IPS-18a (cell line): Measurements from ENCODE around the gene JARID2.

Experiments used
- H3K27ac ChIP-seq: one replicate; pipeline ENCODE4 v1.5.1; 2013; ENCODE audit warnings: low read length
- H3K27me3 ChIP-seq: one replicate; pipeline ENCODE4 v1.6.1; 2013; ENCODE audit warnings: mild to moderate bottlenecking, low read length; ENCODE audit not compliant: control insufficient read depth, insufficient read depth
- H3K36me3 ChIP-seq: one replicate; pipeline ENCODE4 v1.6.1; 2013; ENCODE audit warnings: low read depth, low read length; ENCODE audit not compliant: control insufficient read depth
- H3K4me1 ChIP-seq: one replicate; pipeline ENCODE4 v1.6.1; 2013; ENCODE audit warnings: low read depth, low read length; ENCODE audit not compliant: control insufficient read depth
- H3K4me3 ChIP-seq: one replicate; pipeline ENCODE4 v1.5.1; 2013; ENCODE audit warnings: low read length
- H3K9ac ChIP-seq: one replicate; pipeline ENCODE4 v1.6.1; 2013; ENCODE audit warnings: mild to moderate bottlenecking, low read length, moderate library complexity
- H3K9me3 ChIP-seq: one replicate; pipeline ENCODE4 v1.6.1; 2013; ENCODE audit warnings: low read depth, low read length; ENCODE audit not compliant: control insufficient read depth

JARID2 gene

GRCh38 chr6:15436451-15436850 lies 190.6 kb downstream of the JARID2 start:
- Histone ChIP-seq H3K9me3 (no peaks in the 10 kb centered on the region), H3K27ac (no peak overlapping the region), H3K36me3 (no peaks in the 10 kb centered on the region), H3K4me1 (peaks cover 94% of the 10 kb centered on the region), H3K9ac (no peak overlapping the region), H3K4me3 (no peak overlapping the region), H3K27me3 (no peaks in the 10 kb centered on the region)

- Histone ChIP-seq H3K4me1 (peaks cover 87% of the 10 kb centered on the region), H3K36me3 (no peaks in the 10 kb centered on the region), H3K9me3 (no peaks in the 10 kb centered on the region), H3K27me3 (no peaks in the 10 kb centered on the region), H3K4me3 (no peak overlapping the region), H3K27ac (no peak overlapping the region), H3K9ac (no peak overlapping the region)
These were observed 191.3 kb downstream of the JARID2 start for GRCh38 chr6:15437090-15437635.

- Histone ChIP-seq H3K9ac (no peak overlapping the region), H3K36me3 (no peaks in the 10 kb centered on the region), H3K4me1 (peaks cover 83% of the 10 kb centered on the region), H3K9me3 (no peaks in the 10 kb centered on the region), H3K27me3 (no peaks in the 10 kb centered on the region), H3K27ac (no peak overlapping the region), H3K4me3 (no peak overlapping the region)
These were observed 193.6 kb downstream of the JARID2 start for GRCh38 chr6:15439410-15440025.

DNA sequence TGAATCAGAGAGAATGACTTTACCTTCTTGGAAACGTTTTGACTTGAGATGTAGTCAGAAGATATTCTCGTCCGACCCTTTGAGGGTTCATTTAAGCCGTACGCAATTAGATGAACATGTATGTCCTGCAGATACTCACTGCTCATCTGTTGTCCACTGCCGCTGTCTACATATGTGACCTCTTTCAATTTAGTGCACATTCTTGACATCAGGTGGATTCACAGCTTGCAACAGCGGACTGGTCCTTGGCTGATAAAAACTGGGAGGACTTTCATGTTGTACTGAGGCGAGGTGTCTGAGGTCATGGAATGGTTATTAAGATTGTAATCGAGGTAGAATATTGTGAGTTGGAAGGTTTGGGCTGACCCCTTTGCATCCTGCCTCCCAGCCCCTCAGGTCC lies 194.2 kb downstream of the JARID2 start:
- no peaks in the 10 kb centered on the region for H3K9me3 ChIP-seq
- no peaks in the 10 kb centered on the region for H3K27me3 ChIP-seq
- no peak overlapping the region for H3K27ac ChIP-seq
- H3K4me1 ChIP-seq = peaks cover 81% of the 10 kb centered on the region
- H3K4me3 ChIP-seq = no peak overlapping the region
- H3K9ac ChIP-seq = no peak overlapping the region
- H3K36me3 ChIP-seq = no peaks in the 10 kb centered on the region

GRCh38 chr6:15441215-15441868 lies 195.5 kb downstream of the JARID2 start:
- no peak overlapping the region for H3K27ac ChIP-seq
- no peaks in the 10 kb centered on the region for H3K9me3 ChIP-seq
- H3K27me3 ChIP-seq = no peaks in the 10 kb centered on the region
- H3K4me3 ChIP-seq = no peak overlapping the region
- no peaks in the 10 kb centered on the region for H3K36me3 ChIP-seq
- no peak overlapping the region for H3K9ac ChIP-seq
- peaks cover 77% of the 10 kb centered on the region for H3K4me1 ChIP-seq

DNA sequence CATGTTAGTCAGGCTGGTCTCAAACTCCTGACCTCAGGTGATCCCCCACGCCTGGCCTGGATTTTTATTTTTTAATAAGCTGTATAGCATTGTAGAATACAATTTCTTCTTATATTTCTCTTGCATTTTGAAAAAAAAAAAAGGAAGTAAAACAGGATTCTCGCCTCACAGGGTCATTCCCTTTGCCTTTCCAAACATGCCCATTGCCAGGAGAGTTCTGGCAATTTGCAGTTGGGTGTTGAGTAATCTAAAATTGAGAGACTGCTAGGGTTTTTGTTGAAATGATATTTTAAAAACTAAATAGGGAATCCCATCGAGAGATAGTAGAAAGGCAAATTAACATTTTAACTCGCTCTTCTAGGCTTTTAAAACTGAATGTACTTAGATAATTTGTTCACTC lies 196.1 kb downstream of the JARID2 start:
- no peak overlapping the region for H3K9ac ChIP-seq
- no peaks in the 10 kb centered on the region for H3K9me3 ChIP-seq
- no peak overlapping the region for H3K27ac ChIP-seq
- H3K36me3 ChIP-seq = no peaks in the 10 kb centered on the region
- H3K4me3 ChIP-seq = no peak overlapping the region
- no peaks in the 10 kb centered on the region for H3K27me3 ChIP-seq
- peaks cover 72% of the 10 kb centered on the region for H3K4me1 ChIP-seq

DNA sequence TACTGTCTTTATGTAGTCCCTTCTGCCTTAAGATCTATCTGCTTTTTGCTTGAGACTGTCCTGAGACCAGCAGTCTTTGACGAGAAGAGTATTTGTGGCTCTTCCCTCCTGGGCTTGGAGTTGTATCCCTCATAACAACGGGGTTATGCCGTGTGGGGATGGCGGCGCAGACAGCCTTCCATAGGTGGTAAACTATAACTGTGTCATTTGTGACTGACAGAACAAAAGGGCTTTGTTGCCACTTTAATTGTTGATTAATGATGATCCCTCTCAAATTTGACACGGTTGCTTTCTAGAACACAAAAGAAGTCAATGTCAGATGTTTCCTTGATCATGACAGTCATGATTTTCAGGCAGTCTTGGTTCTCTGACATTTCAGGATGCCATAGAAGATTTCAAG lies 196.6 kb downstream of the JARID2 start:
- Histone ChIP-seq H3K27ac (no peak overlapping the region), H3K9me3 (no peaks in the 10 kb centered on the region), H3K9ac (no peak overlapping the region), H3K36me3 (no peaks in the 10 kb centered on the region), H3K27me3 (no peaks in the 10 kb centered on the region), H3K4me1 (peaks cover 72% of the 10 kb centered on the region), H3K4me3 (no peak overlapping the region)

GRCh38 chr6:15443119-15443830 lies 197.4 kb downstream of the JARID2 start:
- Histone ChIP-seq H3K9ac (no peak overlapping the region), H3K27ac (no peak overlapping the region), H3K9me3 (no peaks in the 10 kb centered on the region), H3K36me3 (no peaks in the 10 kb centered on the region), H3K4me1 (peaks cover 72% of the 10 kb centered on the region), H3K4me3 (no peak overlapping the region), H3K27me3 (no peaks in the 10 kb centered on the region)

DNA sequence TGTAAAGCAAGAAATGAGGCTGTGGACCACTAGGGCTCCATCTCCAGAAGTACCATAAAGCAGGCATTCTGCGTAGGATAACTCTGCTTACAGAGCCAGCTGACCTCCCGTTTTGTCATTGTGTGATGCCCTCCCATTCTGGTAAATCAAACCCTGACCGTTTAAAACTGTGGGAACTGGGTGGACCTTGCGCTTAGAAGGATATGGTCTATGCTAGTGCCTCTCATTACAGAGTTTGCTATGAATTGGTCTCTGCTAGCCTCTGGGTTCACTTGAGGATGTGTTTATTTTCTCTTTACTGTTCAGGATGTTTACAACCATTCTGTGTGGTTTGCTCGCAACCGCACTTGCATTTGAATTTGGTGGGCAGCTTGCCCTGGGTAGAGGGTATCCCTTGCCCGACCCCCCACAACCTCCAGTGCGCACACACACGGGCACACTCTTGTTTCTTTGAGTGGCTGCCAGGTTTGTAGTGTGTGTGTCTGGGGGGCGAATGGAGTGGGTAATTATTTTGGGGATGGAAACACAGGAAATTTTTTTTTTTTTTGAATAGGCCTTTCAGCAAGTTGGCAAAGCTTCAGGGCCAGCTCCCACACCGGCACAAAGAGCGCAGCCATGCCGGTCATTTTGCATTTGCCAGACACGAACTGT lies 198.3 kb downstream of the JARID2 start:
- no peak overlapping the region for H3K27ac ChIP-seq
- peaks cover 72% of the 10 kb centered on the region for H3K4me1 ChIP-seq
- no peaks in the 10 kb centered on the region for H3K9me3 ChIP-seq
- H3K9ac ChIP-seq = no peak overlapping the region
- no peaks in the 10 kb centered on the region for H3K27me3 ChIP-seq
- H3K4me3 ChIP-seq = no peak overlapping the region
- no peaks in the 10 kb centered on the region for H3K36me3 ChIP-seq

GRCh38 chr6:15444881-15445280 lies 199.0 kb downstream of the JARID2 start:
- H3K9ac ChIP-seq = no peak overlapping the region

DNA sequence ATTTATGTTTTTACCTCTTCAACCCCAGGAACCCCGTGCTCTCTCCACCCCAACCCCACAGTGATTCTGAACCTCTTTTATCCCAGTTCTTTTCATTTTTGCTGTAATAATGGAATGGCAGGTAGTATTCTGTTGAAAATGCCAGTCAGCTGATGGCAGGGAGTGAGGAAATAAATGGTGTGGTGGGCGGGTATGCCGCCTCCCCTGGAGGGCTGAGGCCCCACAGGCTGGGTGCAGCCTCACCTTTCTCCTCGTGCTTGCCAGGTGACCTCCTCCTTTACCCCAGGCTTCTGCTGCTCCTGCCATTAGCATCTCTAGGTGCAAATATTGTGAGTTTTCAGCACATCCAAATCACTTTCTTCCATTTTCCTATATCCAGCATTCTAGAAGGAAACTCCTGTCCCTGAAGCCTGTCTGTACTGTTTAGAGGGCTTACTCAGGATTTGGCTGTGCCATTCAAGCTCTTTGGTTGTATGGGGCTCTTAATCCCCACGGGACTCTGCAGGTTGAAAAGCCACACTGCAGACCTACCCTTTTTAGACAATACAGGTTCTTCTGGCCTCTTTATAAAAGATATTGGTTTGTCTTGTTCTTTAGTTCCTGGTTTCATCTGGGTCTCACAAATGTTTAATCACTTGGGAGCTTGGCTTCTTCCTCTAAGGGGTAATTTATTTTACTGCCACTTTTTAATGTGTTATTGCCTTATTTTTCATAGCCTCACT lies 201.8 kb downstream of the JARID2 start:
- Histone ChIP-seq H3K4me1 (peaks cover 51% of the 10 kb centered on the region), H3K36me3 (peaks cover 12% of the 10 kb centered on the region), H3K9me3 (no peaks in the 10 kb centered on the region), H3K27ac (no peak overlapping the region), H3K4me3 (no peak overlapping the region), H3K27me3 (no peaks in the 10 kb centered on the region), H3K9ac (no peak overlapping the region)

More at GRCh38 chr6:15444881-15445280, 199.0 kb downstream of the JARID2 start:
- Histone ChIP-seq H3K9me3 (no peaks in the 10 kb centered on the region), H3K36me3 (no peaks in the 10 kb centered on the region), H3K27me3 (no peaks in the 10 kb centered on the region), H3K4me3 (no peak overlapping the region), H3K27ac (no peak overlapping the region), H3K4me1 (peaks cover 69% of the 10 kb centered on the region)
